CD4-positive, alpha-beta T cell treated with Interleukin-15 for 4 hours (primary cell): ENCODE data around the gene FMO1.
"Not testable (repeated sequence)": the region's sequence is repeated elsewhere in the genome, so short reads cannot be mapped to it uniquely, and the experiment has no call there.

Experiments
- DNase-seq: peaks from one replicate; pipeline ENCODE4 v3.0.0-alpha.2; 2020; ENCODE audit warnings: low spot score

The FMO1 gene

DNA sequence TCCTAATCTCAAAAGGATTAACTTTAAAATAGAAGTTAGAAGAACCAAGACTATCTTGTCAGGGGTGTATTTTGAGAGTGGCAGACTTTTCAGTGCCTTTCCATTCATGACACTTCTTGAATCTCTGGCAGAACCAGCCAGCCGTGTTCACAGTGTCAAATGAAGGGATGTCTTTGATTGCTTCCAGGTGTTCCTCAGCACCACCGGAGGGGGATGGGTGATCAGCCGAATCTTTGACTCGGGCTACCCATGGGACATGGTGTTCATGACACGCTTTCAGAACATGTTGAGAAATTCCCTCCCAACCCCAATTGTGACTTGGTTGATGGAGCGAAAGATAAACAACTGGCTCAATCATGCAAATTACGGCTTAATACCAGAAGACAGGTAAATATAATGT lies 32.3 kb downstream of the FMO1 start:
- no peak for DNase-seq

DNA sequence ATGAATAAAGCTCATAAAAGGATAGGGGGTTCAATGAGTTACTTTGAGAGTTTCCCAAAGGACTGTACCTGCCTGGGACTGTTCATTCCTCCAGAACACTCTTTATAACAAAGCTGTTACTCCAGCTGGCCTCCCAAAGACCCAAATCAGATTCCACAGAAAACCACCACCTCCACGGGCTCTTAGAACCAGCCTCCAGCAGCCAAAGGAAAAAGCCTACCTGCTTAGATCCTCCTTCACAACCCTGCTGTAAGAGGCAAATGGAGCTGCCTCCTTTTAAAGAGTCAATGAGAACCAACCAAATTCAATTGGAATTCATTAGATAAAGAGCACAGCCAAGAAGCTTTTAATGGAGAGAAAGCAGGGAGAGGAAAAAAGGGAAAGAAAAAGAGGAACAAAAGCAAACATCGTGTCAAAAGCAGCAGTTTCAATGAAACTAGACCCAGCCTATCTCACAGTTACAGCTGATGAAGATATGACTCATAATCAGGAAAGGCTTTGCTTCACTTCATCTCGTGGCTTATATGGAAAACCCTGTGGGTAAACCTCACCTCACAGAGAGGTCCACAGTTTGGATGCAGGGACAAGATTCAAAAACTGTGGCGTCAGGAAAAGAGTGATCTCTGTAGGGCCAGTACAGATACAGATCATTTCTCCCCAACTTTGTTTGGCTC lies 37.9 kb downstream of the FMO1 start:
- DNase-seq = no peak

DNA sequence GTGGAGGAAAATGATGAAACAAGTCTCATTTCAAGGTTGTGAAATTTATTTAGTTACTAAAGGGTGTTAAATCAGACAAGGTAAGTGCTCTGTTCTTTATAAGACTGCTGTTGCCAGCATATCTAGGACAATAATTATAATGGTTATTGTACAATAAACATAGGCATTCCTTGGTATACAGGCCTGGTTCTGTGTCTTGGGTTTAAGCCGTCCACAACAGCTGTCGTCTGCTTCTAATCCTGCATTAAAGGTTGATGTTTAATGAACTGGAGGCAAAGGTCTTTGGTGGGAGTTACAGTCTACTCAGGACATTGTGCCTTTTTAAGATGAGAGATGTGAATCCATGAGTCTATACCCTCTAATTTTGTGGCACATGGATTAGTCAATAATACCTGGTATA lies 42.3 kb downstream of the FMO1 start:
- DNase-seq = no peak

DNA sequence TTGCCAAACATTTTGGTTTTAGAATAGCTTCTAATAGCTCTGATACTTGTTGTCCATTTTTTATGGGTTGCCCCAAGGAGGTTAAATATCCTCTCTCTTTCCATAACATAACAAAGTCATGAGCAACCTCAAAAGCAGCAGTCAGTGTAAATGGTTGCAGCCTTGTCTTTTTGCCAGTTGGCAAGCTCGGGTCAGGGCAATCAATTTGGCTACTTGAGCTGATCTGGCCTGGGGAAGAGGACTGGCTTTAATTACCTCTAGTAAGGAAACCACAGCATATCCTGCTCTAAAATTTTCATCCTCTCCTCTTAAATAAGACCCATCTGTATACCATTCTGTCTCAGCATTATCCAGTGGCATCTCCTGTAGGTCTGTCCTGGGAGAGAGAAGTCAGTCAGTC lies 44.5 kb downstream of the FMO1 start:
- DNase-seq = no peak

DNA sequence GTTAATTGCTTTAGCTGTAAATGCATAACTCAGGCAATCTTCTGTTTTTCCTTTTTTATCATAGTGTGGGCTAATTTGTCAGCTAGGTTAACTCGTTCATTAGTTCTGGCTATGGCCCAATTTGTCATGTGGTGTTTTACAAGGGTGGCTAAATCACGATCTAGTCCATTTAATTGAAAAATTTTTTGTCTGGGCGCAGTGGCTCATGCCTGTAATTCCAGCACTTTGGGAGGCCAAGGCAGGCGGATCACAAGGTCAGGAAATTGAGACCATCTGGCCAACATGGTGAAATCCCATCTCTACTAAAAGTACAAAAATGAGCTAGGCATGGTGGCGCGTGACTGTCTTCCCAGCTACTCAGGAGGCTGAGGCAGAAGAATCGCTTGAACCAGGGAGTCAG lies 47.1 kb downstream of the FMO1 start:
- DNase-seq = not testable (repeated sequence)

DNA sequence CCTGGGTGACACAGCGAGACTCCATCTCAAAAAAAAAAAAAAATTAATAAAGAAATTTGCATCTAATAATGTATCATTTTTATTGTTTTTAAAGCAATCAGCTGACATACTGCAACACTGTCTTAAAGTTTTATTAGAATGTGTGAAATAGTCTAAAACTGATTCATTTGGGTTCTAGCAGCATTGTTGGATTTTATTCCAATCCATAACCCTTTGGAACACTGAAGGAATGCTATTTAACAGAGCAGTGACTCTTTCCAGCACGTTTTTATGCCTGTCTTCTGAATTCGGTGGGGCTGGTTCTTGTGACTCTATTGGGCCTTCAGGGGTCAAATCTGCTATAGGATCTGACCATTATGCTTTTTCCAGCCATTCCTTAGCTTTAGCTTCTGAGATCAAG lies 47.5 kb downstream of the FMO1 start:
- DNase-seq = no peak

DNA sequence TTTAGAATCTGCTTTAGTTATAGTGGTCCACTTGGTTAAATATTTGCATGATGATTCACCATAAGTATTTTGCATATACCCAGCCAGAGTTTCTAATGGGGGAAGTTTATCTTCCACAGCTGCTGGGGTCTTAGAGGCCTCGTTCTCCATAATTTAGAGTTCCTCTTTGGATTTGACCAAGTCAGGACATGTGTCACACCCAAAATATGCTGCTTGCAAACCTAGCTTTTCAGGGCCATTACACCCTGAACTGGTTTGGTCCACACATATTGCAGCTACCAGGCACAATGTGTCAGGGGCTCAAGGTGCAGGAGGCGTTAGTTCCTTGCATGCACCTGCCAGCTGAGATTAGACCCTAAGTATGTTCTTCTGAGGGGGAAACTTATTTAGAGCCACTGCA lies 48.6 kb downstream of the FMO1 start:
- DNase-seq = no peak

DNA sequence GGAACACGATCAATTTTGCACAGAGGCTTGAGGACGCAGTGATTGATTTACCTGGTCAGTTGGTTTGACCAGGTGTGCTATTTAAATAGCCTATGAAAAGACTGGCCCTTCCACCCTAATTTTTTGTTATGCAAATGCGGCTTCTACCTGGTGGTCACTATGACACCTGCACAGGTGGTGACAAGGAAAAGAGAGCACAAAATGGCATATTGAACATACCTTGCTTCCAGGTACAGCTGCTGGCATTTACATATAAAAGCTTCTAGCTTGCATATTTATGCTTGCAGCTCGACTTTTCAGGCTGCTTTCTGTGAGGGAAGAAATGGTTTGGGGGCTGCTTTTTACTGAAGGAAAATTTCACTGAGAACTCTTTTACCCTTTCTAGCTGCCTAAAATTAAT lies 50.4 kb downstream of the FMO1 start:
- no peak for DNase-seq

DNA sequence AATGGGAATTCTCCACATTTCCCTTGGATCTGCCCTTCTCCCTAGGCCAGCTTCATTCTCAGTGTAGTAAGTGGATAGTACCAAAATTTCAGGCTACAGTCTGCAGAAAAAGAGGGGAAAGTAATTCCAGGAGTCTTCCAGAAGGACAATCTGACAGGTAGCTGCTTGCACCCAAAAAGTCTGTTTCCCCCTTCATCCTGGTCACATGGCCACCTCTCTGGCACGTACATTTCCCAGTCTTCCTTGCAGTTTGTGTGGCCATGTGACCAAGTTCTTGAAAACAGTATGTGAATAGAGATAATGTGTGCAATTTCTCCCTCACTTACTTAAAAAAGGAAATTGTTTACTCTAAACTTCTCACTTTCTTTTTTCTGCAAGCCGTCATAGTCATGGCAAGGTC lies 51.0 kb downstream of the FMO1 start:
- DNase-seq = no peak

DNA sequence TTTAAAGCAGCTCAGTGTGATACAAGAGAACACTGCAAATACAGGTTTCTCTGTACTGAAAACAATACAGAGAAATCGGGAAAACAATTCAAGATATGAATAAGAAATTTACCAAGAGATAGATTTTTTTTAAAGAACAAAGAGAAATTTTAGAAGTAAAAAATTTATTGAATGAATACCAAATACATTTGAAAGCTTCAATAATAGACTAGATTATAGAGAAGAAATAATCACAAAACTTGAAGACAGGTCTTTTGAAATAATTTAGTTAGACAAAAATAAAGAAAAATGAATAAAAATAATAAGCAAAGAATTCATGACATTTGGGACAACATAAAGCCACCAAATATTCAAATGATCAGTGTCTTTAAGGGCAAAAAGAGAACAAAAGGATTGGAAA lies 52.1 kb downstream of the FMO1 start:
- DNase-seq = no peak

DNA sequence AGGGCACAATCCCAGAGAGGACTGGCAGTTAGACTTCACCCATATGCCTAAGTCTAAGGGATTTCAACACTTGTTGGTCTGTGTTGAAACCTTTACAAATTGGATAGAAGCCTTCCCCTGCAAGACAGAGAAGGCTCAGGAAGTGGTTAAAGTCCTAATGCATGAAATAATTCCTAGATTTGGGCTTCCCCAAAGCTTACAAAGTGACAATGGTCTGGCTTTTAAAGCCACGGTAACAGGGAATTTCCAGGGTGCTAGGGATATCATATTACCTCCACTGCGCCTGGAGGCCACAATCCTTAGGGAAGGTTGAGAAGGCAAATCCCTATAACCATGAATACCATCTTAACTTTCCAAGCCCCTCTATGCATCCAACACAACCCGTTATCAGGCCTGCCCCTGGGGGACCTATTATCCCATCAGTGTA lies 62.4 kb downstream of the FMO1 start:
- DNase-seq = no peak

DNA sequence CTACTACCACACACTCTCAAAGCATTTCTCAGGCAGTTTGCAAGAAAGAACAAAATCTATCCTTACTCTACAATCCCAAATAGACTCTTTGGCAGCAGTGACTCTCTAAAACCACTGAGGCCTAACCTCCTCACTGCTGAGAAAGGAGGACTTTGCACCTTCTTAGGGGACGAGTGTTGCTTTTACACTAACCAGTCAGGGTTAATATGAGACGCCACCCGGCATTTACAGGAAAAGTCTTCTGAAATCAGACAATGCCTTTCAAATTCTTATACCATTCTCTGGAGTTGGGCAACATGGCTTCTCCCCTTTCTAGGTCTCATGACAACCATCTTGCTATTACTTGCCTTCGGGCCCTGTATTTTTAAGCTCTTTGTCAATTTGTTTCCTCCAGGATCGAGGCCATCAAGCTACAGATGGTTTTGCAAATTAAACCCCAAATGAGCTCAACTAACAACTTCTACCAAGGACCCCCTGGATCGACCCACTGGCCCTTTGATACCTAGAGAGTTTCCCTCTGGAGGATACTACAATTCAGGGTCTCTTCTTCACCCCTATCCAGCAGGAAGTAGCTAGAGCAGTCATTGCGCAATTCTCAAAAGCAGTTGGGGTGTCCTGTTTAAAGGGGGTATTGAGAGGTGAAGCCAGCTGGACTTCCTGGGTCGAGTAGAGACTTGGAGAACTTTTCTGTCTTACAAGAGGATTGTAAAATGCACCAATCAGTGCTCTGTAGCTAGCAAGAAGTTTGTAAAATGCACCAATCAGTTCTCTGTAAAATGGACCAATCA lies 63.7 kb downstream of the FMO1 start:
- DNase-seq = no peak

DNA sequence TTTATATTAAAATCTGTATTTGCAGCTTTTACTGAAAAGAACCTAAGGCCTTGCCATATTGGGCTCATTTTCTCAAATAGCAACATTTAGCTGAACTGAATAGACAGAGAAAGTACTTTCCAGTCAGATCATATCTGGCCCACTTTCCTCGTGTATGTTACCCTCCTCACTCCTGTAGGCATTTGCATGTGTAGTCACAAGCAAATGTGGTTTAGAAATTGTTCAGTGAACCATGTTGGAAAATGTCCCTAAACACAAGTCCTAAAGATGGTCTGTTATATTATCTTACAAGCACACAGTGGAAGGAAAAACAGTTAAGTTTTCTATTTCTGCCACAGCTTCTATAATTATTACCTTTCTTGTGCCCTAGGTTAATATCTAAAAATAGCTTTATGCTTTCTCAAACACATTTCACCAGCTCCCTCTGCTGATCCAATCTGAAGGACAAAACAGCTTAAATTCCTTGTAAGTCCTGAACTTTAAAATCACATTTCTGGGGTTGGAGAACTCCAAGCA lies 65.1 kb downstream of the FMO1 start:
- no peak for DNase-seq

DNA sequence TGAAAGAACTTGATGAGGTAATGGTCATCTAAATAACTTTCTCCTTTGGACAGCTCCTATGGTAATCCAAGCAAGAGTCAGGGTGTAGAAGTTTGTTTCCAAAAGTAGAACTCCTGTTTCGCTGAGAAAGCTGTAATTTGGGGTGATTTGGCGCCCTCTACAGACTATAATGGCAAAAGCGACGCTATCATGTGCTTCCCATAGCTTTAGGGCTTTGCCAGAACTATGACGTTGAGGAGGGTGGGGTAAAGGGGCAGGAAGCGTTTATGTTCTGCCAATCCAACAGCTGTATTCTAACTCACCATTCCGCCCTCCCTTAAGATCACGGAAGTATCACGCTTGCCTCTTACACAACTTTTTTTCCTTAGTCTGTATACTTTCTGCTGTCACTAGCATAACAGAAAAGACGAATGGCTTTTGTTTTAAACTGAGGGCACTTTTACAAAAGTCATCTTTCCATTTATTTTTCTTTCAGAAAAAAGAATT lies 65.6 kb downstream of the FMO1 start, which contains the start of gene FMO4:
TSS of gene FMO4 (plus strand) at position 349 of the 486 bp plus-strand sequence. CDS start 5,643 bp downstream, outside the sequence.
- DNase-seq = peak; percentile 92

DNA sequence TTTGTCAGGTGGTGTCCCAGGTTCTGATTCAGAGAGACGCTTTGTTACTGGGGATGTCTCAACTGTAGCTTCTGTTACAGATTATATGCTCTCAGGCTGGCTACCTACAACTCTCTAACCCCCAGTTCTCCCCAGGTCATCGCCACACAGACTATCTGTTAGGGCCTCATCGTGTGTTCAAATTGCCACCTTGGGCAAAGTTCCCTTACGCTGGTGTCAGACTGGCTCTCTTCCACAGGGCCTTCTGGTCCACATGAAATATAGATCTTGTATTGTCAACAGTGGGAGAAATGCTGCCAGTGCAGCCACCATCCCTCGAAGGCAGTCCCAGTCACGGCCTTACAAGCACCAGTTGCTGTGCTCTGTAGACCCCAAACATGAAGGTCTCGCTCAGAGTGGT lies 81.0 kb downstream of the FMO1 start:
- DNase-seq = no peak

DNA sequence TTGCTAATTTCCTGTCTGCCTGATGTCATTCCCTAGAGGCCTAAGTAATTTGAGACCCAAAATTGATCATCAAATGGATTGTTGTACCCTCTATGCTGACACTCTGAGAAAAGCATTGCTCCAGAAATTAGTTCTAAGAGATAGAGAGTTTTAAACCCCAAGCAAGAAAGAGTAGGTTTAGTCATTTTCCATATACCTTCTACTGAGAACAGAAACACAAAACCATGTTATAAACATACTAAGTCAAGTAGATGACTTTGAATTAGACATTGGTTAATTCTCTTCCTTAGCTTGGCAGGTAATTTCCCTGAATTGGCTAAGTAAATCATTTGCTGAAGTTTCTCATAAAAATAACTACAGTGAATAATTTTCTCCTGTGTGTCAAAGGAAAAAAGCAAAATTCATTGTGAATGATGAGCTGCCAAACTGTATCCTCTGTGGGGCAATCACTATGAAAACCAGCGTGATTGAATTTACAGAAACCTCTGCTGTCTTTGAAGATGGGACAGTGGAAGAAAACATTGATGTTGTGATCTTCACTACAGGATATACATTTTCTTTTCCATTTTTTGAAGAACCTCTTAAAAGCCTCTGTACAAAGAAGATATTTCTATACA lies 85.8 kb downstream of the FMO1 start:
- DNase-seq = no peak
